HCT116 (cell line): Measurements from ENCODE around the gene OR5B3. TPM values are rescaled to one million over a fixed set of nuclear protein-coding genes. Genes with fewer than 3 reads are reported as not detected.

Experiments
- ATAC-seq: fragments of 200-7000 bp; cut with Tn5 transposase; 2 replicates; pipeline ENCODE4 v1.9.1; 2020; ENCODE audit warnings: mild to moderate bottlenecking, moderate library complexity
- BruUV-seq: library from RNA; stranded (reverse); fragments of 400-500 nt; replicated peaks from 2 replicates; lab custom pipeline; 2021; lab: Mats Ljungman, UMichigan
- CTCF ChIA-PET: fragments of 300-600 bp; sonication (Branson Sonifier 250); formaldehyde crosslinking; loops from one replicate; lab custom pipeline; 2021; ENCODE audit warnings: antibody characterized with exemption; lab: Charles Lee
- POLR2A ChIA-PET: fragments of 300-600, 350-600 bp; sonication (Branson Sonifier 250); formaldehyde crosslinking; loops from one replicate; lab custom pipeline; 2021; ENCODE audit warnings: antibody characterized with exemption; lab: Charles Lee
- RAD21 ChIA-PET, 2 experiments: fragments of 300-600 bp; sonication (Branson Sonifier 250); formaldehyde crosslinking; loops; one replicate each; lab custom pipeline; 2023; ENCODE audit warnings: low total read pairs in 2 of 2; ENCODE audit not compliant: uncharacterized antibody in 2 of 2, unreplicated experiment in 2 of 2, low non-redundant PET in 1 of 2; lab: Charles Lee
- DNase-seq: peaks from one replicate; pipeline ENCODE4 v3.0.0-alpha.2; 2010; ENCODE audit warnings: low read depth, low spot score
- H2AFZ ChIP-seq: fragments of 200-600 bp; shearing (Covaris generic), sonication (generic); 2 replicates; pipeline ENCODE4 v1.6.1; 2017; ENCODE audit warnings: low read depth, mixed run types, mixed read lengths, antibody characterized with exemption, low read length; ENCODE audit not compliant: poor library complexity, severe bottlenecking
- H3K27ac ChIP-seq: 2 replicates; pipeline ENCODE4 v1.5.1; 2012; ENCODE audit warnings: low read depth, low read length
- H3K27me3 ChIP-seq: fragments of 200-600 bp; sonication (generic); 2 replicates; pipeline ENCODE4 v1.6.1; 2016; ENCODE audit warnings: mixed run types, low read length, mixed read lengths; ENCODE audit not compliant: insufficient read depth
- H3K36me3 ChIP-seq, 2 experiments: fragments of 200-500 bp in 1 of 2; fragments of 200-600 bp in 1 of 2; sonication (Bioruptor generic) in 1 of 2; sonication (generic) in 1 of 2; 2 replicates each; pipeline versions ENCODE4 v1.5.1 to v1.6.1; 2014 to 2016; ENCODE audit warnings: low read length in 2 of 2, inconsistent platforms in 1 of 2, mixed read lengths in 1 of 2, mixed run types in 1 of 2; ENCODE audit not compliant: insufficient read depth in 2 of 2, control insufficient read depth in 1 of 2
- H3K4me1 ChIP-seq, 2 experiments: fragments of 200-600 bp in 1 of 2; sonication (generic) in 1 of 2; 2 replicates each; pipeline versions ENCODE4 v1.5.1 to v1.6.1; 2012 to 2017; ENCODE audit warnings: low read length in 2 of 2, inconsistent platforms in 1 of 2, mild to moderate bottlenecking in 1 of 2, mixed read lengths in 1 of 2, mixed run types in 1 of 2, moderate library complexity in 1 of 2; ENCODE audit not compliant: insufficient read depth in 2 of 2, control insufficient read depth in 1 of 2
- H3K4me2 ChIP-seq: fragments of 200-600 bp; sonication (generic); 2 replicates; pipeline ENCODE4 v1.6.1; 2017; ENCODE audit warnings: mixed run types, low read length, mixed read lengths
- H3K4me3 ChIP-seq, 2 experiments: fragments of 200-600 bp in 1 of 2; sonication (generic) in 1 of 2; replicated peaks in 1 of 2; 2 replicates each; pipeline ENCODE4 v1.5.1; 2011 to 2016; ENCODE audit warnings: low read length in 2 of 2, control low read depth in 1 of 2, low read depth in 1 of 2, mild to moderate bottlenecking in 1 of 2, mixed read lengths in 1 of 2, mixed run types in 1 of 2
- H3K79me2 ChIP-seq: fragments of 200-600 bp; sonication (generic); 2 replicates; pipeline ENCODE4 v1.6.1; 2017; ENCODE audit warnings: mild to moderate bottlenecking, mixed run types, low read length, moderate library complexity, mixed read lengths; ENCODE audit not compliant: insufficient read depth
- H3K9ac ChIP-seq: fragments of 200-600 bp; sonication (generic); 2 replicates; pipeline ENCODE4 v1.6.1; 2016; ENCODE audit warnings: low read length, mixed read lengths
- H3K9me2 ChIP-seq: fragments of 200-600 bp; sonication (generic), shearing (Covaris generic); 2 replicates; pipeline ENCODE4 v1.6.1; 2017; ENCODE audit warnings: mixed run types, mild to moderate bottlenecking, moderate library complexity; ENCODE audit not compliant: insufficient read depth
- H3K9me3 ChIP-seq, 2 experiments: fragments of 200-500 bp in 1 of 2; fragments of 200-600 bp in 1 of 2; sonication (Bioruptor generic) in 1 of 2; sonication (generic) in 1 of 2; 2 replicates each; pipeline ENCODE4 v1.6.1; 2014 to 2017; ENCODE audit warnings: low read length in 2 of 2, mixed read lengths in 2 of 2, inconsistent platforms in 1 of 2, low read depth in 1 of 2, mild to moderate bottlenecking in 1 of 2, mixed run types in 1 of 2, moderate library complexity in 1 of 2; ENCODE audit not compliant: control insufficient read depth in 1 of 2, insufficient read depth in 1 of 2
- H4K20me1 ChIP-seq: fragments of 200-600 bp; sonication (generic), shearing (Covaris generic); 2 replicates; pipeline ENCODE4 v1.6.1; 2017; ENCODE audit warnings: mixed run types, mild to moderate bottlenecking, moderate library complexity; ENCODE audit not compliant: insufficient read depth
- CBX3 ChIP-seq: IDR thresholded peaks from 2 replicates; pipeline ENCODE4 v1.6.1; 2012; ENCODE audit warnings: low read depth
- CEBPB ChIP-seq: IDR thresholded peaks from 2 replicates; pipeline ENCODE4 v1.6.1; 2012; ENCODE audit warnings: low read depth
- EGR1 ChIP-seq: IDR thresholded peaks from 2 replicates; pipeline ENCODE4 v1.6.1; 2012; ENCODE audit warnings: low read depth
- ELF1 ChIP-seq: IDR thresholded peaks from 2 replicates; pipeline ENCODE4 v1.6.1; 2012; ENCODE audit warnings: low read depth, borderline replicate concordance
- EZH2 ChIP-seq: fragments of 200-600 bp; sonication (generic); IDR thresholded peaks from 2 replicates; pipeline ENCODE4 v1.6.1; 2017; ENCODE audit warnings: antibody characterized with exemption, mixed run types
- FOSL1 ChIP-seq: IDR thresholded peaks from 2 replicates; pipeline ENCODE4 v1.6.1; 2012; ENCODE audit warnings: low read depth
- POLR2A ChIP-seq: IDR thresholded peaks from 2 replicates; pipeline ENCODE4 v1.7.0; 2011; ENCODE audit warnings: borderline replicate concordance; ENCODE audit not compliant: insufficient read depth, insufficient read length; ENCODE audit errors: extremely low read depth
- RAD21 ChIP-seq: IDR thresholded peaks from 2 replicates; pipeline ENCODE4 v1.6.1; 2012; ENCODE audit warnings: low read depth, mild to moderate bottlenecking
- TCF7L2 ChIP-seq: IDR thresholded peaks from 2 replicates; pipeline ENCODE4 v1.7.0; 2011; ENCODE audit warnings: borderline replicate concordance, inconsistent platforms; ENCODE audit not compliant: insufficient read depth, insufficient read length; ENCODE audit errors: extremely low read depth
- ZBTB33 ChIP-seq: IDR thresholded peaks from 2 replicates; pipeline ENCODE4 v1.6.1; 2011; ENCODE audit warnings: mild to moderate bottlenecking, low read length, moderate library complexity; ENCODE audit not compliant: insufficient replicate concordance; ENCODE audit errors: extremely low read depth
- ZFX ChIP-seq: fragments of 450-650 bp; IDR thresholded peaks from 2 replicates; pipeline ENCODE4 v1.6.1; 2017
- ZNF274 ChIP-seq: fragments of 200-500 bp; sonication (Bioruptor generic); IDR thresholded peaks from 2 replicates; pipeline ENCODE4 v1.6.1; 2014; ENCODE audit warnings: mild to moderate bottlenecking, low read depth, low read length, inconsistent platforms
- intact Hi-C: fragments of 100-400 bp; cut with micrococcal nuclease; formaldehyde crosslinking; loops from 2 replicates; pipeline ENCODE4 v1.10.0; 2022
- total RNA-seq: library from RNA; stranded (reverse); gene quantifications from one replicate; pipeline ENCODE4 v1.2.1, GENCODE V29; 2021; ENCODE audit not compliant: unreplicated experiment
- TF ChIP-seq, protein P1 (sequence below): IDR thresholded peaks from 2 replicates; pipeline ENCODE4 v1.6.1; 2012

The OR5B3 gene
- total RNA-seq, 1 experiment from 2014 or later, result not detected

DNA sequence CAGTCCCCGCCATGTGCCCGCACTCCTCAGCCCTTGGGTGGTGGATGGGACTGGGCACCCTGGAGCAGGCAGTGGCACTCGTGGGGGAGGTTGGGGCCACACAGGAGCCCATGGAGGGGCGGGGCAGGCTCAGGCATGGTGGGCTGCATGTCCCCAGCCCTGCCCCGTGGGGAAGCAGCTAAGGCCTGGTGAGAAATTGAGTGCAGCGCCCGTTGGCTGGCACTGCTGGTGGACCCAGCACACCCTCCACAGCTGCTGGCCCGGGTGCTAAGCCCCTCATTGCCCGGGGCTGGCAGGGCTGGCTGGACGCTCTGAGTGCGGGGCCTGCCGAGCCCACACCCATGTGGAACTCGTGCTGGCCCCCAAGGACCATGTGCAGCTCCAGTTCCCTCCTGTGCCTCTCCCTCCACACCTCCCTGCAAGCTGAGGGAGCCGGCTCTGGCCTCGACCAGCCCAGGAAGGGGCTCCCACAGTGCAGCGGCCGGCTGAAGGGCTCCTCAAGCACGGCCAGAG, 16.1 kb downstream of the OR5B3 start:
- no TSS peak for BruUV-seq
- Histone ChIP-seq H3K4me2 (no peak overlapping the region), H3K9me3 (no peaks in the 10 kb centered on the region), H3K79me2 (no peaks in the 10 kb centered on the region), H3K27me3 (no peaks in the 10 kb centered on the region), H3K4me1 (peaks cover 0 to 6% of the 10 kb centered on the region in 2 experiments; a peak in 1 of 4 replicates), H3K27ac (no peak overlapping the region), H3K9me2 (no peaks in the 10 kb centered on the region), H3K9ac (no peak overlapping the region), H3K36me3 (no peaks in the 10 kb centered on the region), H2AFZ (no peak overlapping the region), H3K4me3 (no peak overlapping the region), H4K20me1 (no peaks in the 10 kb centered on the region; the same call in 1 of the 2 replicates)
- intact Hi-C loops, result no loop called here
- ChIA-PET CTCF (no interaction called here), RAD21 (no interaction called here), POLR2A (no interaction called here)
- TF ChIP-seq ELF1 (no peak), EZH2 (no peak), ZNF274 (no peak), CBX3 (no peak), RAD21 (no peak), POLR2A (no peak), FOSL1 (no peak), ZBTB33 (no peak), ZFX (no peak), CEBPB (no peak), TCF7L2 (no peak), EGR1 (no peak)
- TF ChIP-seq, protein P1, sequence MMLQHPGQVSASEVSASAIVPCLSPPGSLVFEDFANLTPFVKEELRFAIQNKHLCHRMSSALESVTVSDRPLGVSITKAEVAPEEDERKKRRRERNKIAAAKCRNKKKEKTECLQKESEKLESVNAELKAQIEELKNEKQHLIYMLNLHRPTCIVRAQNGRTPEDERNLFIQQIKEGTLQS, result no peak
- ATAC-seq, result no peak
- no peak for DNase-seq
